Measurements from ENCODE around the gene ELP4. TPM values are rescaled to one million over a fixed set of nuclear protein-coding genes. Genes with fewer than 3 reads are reported as not detected.

The ELP4 gene
- total and polyA plus RNA-seq, 8 donors = 15.5 to 26.0 (median 21.9) TPM

GRCh38 chr11:31610544-31610943 is 101.0 kb downstream of the ELP4 start:
- no peaks in the 10 kb centered on the region for H3K27me3 ChIP-seq
- no peak overlapping the region for H3K4me3 ChIP-seq
- DNase-seq (no peak), ATAC-seq (no peak)
- H3K9me3 ChIP-seq = no peaks in the 10 kb centered on the region
- H3K27ac ChIP-seq = no peak overlapping the region
- no peak for TF ChIP-seq CTCF (IDR thresholded peaks at IDR 0.05)
- no peaks in the 10 kb centered on the region for H3K36me3 ChIP-seq
- intact Hi-C loops (cut with DNase I) = no loop called here
- H3K4me1 ChIP-seq = no peaks in the 10 kb centered on the region

- DNase-seq = no peak
- Histone ChIP-seq H3K27me3 (no peaks in the 10 kb centered on the region), H3K36me3 (no peaks in the 10 kb centered on the region), H3K4me1 (no peaks in the 10 kb centered on the region), H3K9me3 (no peaks in the 10 kb centered on the region), H3K27ac (no peak overlapping the region), H3K4me3 (no peak overlapping the region)
- intact Hi-C loops (cut with DNase I) = no loop called here
- ATAC-seq = no peak
- no peak for TF ChIP-seq CTCF (IDR thresholded peaks at IDR 0.05)
These were observed 107.7 kb downstream of the ELP4 start for GRCh38 chr11:31617246-31617645.

GRCh38 chr11:31619980-31620379 is 110.4 kb downstream of the ELP4 start:
- Histone ChIP-seq H3K36me3 (no peaks in the 10 kb centered on the region), H3K27me3 (no peaks in the 10 kb centered on the region), H3K4me1 (no peaks in the 10 kb centered on the region), H3K9me3 (no peaks in the 10 kb centered on the region), H3K27ac (no peak overlapping the region), H3K4me3 (no peak overlapping the region)
- ATAC-seq (no peak), DNase-seq (no peak)
- TF ChIP-seq CTCF (IDR thresholded peaks at IDR 0.05) = no peak
- intact Hi-C loops (cut with DNase I) = no loop called here

GRCh38 chr11:31620434-31620833 is 110.9 kb downstream of the ELP4 start:
- ATAC-seq (no peak), DNase-seq (no peak)
- no peaks in the 10 kb centered on the region for H3K27me3 ChIP-seq
- no peaks in the 10 kb centered on the region for H3K4me1 ChIP-seq
- intact Hi-C loops (cut with DNase I) = no loop called here
- no peak overlapping the region for H3K27ac ChIP-seq
- no peaks in the 10 kb centered on the region for H3K9me3 ChIP-seq
- no peaks in the 10 kb centered on the region for H3K36me3 ChIP-seq
- H3K4me3 ChIP-seq = no peak overlapping the region
- TF ChIP-seq CTCF (IDR thresholded peaks at IDR 0.05) = no peak

GRCh38 chr11:31625868-31626267 is 116.3 kb downstream of the ELP4 start:
- H3K9me3 ChIP-seq = no peaks in the 10 kb centered on the region
- H3K27ac ChIP-seq = no peak overlapping the region
- H3K4me3 ChIP-seq = no peak overlapping the region
- intact Hi-C loops (cut with DNase I) = no loop called here
- no peaks in the 10 kb centered on the region for H3K4me1 ChIP-seq
- no peak for ATAC-seq
- H3K36me3 ChIP-seq = no peaks in the 10 kb centered on the region
- TF ChIP-seq CTCF (IDR thresholded peaks at IDR 0.05) = no peak
- H3K27me3 ChIP-seq = no peaks in the 10 kb centered on the region
- no peak for DNase-seq
